Measurements from ENCODE around the gene FRYL.

FRYL gene

DNA sequence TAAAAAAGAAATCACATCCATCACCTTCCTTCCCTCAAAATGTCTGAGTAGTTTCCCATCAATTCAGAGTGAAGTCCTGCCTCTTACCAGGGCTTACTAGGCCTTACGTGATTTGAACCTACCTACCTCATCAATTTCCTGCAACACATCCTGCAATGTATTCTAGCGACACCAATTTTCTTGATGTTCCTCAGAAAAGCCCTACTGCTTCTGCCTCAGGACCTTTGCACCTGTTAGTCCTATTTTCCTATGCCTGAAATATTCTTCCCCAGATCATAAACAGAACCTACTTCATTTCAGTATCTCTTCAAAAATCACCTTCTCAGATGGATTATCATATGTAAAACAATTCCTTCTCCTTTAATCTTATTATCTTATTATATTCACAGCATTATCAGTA is 237.2 kb downstream of the FRYL start:
- DNase-seq = no peak

- DNase-seq = no peak
Observed at GRCh38 chr4:48539597-48539996, 240.5 kb downstream of the FRYL start.

DNA sequence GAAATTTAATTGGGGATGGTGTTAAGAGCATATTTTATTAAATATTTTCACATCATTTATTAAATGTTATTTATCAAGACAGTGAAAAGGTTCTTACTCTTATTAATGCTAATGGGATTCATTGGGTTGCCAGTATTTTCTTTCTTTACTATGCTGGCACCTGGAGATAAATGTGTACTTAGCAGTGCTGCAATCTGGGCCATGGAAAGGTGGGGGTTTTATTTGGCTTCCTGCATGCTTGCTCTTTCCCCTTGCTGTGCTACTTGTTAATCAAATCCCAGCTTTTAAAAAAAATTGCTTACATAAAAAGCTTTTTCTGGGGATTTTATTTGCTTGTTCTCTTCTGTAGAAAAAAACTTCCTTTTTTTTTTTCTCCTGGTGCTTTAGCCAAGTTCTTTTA is 241.7 kb downstream of the FRYL start:
- no peak for DNase-seq

DNA sequence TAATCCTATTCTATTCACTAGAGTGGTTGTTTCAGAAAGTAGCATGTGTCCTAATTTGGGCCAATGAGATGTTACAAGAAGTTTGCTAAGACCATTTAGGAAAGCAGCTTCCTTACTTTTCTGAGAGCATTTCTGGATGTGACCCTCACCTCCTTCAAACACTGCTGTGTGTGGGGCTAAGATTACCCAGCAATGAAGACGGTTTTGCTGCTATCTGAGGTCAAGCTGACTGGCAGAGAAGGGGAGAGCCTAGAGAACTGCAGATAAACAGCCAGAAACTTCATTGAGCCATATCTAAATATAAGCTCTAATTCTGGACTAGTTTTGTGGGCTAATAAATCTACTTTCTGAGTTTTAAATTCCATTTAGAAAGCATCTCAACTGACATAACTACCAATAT is 253.7 kb downstream of the FRYL start:
- no peak for DNase-seq

- no peak for DNase-seq
Observed at GRCh38 chr4:48518143-48518542, 261.9 kb downstream of the FRYL start.

DNA sequence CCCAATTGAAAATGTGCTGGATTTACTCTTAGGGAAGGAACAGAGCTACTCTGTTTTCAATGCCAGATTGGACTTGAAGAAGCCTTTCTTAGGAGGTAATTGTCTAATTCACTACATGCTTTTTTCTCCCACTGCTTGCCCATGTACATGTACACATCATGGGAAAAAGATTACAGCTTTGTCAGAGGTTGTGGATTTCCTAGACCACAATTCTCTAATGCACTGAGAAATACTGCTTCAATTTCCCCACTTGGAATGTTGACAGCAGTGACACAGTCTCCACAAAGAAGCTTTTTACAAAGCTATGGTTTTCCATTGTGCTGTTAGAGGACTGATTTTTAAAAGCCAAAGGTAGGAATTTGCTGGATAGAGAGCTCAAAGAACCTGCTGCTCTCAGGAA is 270.5 kb downstream of the FRYL start:
- DNase-seq = no peak

DNA sequence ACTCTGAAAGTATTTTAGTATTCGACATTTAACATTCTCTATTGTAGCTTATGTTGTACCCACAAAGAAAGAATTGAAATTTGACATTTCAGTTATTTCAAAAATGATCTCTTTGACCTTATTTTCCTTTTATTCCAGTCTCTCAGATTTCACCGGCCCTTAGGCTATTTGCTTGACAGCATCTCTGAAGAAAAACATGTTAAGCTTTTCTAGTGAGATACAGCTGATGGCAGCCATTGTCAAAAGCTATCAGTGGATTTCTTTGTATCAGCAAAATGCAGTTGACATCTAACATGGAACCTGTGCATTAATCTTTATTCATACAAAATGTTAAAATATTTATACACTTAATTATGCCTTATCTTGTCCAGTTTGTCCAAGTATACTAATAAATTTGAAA is 273.4 kb downstream of the FRYL start:
- DNase-seq = no peak

DNA sequence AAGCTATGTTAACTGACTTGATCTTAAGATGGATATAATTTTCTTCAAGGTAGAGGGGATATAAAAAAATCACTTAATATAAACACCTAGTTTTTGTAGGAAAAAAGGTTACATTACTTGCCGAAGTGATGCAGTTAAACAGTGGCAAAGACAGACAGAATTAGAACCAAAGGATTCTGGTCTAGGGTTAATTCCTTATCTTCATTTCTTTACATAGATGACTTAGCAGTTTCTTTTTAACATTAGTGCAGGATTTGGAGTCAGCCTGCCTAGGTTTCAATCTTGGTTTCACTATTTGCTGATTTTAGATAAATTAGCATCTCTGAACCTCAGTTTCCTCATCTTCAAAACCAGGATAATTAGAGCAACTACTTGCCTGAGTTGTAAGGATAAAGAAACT is 275.7 kb downstream of the FRYL start:
- DNase-seq = no peak

- no peak for DNase-seq
Observed at GRCh38 chr4:48504026-48504330, 276.1 kb downstream of the FRYL start.

- DNase-seq = no peak
Observed at GRCh38 chr4:48503233-48504025, 276.6 kb downstream of the FRYL start.

DNA sequence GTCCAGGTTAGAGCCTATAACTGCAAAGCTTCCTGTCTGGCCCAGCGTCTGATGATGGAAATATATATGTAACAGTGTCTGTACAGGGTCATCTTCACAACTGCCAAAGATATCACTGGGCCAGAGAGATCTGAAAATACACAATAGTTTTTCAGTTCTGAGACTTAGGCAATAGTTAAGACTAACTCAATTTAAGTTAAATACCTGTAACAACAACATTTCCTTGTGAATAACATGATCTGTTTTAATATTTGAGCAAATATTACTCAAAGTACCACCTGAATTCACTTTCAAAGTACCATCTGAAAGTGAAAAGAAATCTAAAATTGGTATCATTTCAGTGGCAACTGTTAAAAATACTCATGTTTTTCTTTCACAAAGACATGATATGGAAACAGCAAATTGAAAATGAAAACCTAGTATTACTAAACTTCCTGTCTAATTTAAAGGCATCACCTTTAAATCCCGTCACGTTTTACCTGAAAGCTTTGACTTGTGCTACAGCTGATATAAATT is 280.5 kb downstream of the FRYL start:
- DNase-seq = no peak

GRCh38 chr4:48498895-48499294 is 281.2 kb downstream of the FRYL start:
- DNase-seq = no peak

- DNase-seq = no peak
Observed at GRCh38 chr4:48495941-48496340, 284.1 kb downstream of the FRYL start.

DNA sequence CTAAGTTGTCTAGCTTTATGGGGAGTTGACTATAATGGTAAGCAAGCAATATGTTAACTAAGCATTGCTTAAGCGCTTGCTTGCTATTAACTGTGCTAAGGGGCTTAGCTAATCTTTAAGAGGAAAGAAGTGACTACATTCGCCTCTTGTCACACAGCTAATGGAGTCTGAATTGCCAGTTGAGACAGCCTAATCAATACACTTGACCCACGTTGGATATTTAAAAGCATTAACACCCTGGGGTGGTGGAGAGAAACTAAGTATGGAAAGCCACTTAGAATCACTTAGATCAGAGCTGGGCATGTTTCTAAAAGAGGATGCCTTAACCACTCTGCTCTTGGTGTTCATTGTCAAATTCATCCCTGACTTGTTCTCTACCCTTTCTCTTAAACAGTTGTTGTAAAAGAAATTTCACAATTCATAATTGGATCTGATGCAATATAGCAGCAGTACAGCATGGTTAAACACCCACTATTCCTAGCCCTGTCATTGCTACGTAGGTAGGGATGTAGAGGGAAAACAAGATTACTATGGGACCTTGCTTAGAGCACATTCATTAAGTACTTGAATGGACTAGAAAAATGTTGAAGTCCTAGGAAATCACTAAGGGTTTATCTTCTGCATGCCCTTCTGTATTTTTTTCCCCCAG is 286.5 kb downstream of the FRYL start:
- DNase-seq = no peak

- DNase-seq = no peak
Observed at GRCh38 chr4:48491514-48492176, 288.4 kb downstream of the FRYL start.

GRCh38 chr4:48490680-48491513 is 289.2 kb downstream of the FRYL start:
- DNase-seq = no peak

GRCh38 chr4:48490012-48490679 is 289.9 kb downstream of the FRYL start, which contains the start of gene ZAR1:
Gene ZAR1, plus strand, starts transcription at chr4:48490252. Its CDS starts 40 bp downstream, at chr4:48490292.
- no peak for DNase-seq

DNA sequence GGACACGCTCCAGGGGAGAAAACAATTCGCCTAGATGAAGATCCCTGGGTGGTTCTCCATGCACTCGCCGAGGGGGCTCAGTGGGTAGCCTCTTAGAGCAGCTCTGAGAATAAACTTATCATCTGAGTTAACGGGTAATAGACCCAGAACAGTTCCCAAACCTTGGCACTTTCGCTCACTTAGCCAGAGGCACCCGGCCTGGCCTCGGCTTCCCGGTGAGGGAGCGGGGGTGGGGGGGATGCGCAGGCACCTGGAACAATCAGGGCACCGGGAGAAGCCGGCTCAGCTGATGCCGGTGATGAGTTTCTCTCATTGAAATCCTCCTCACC is 290.4 kb downstream of the FRYL start:
- DNase-seq = no peak

DNA sequence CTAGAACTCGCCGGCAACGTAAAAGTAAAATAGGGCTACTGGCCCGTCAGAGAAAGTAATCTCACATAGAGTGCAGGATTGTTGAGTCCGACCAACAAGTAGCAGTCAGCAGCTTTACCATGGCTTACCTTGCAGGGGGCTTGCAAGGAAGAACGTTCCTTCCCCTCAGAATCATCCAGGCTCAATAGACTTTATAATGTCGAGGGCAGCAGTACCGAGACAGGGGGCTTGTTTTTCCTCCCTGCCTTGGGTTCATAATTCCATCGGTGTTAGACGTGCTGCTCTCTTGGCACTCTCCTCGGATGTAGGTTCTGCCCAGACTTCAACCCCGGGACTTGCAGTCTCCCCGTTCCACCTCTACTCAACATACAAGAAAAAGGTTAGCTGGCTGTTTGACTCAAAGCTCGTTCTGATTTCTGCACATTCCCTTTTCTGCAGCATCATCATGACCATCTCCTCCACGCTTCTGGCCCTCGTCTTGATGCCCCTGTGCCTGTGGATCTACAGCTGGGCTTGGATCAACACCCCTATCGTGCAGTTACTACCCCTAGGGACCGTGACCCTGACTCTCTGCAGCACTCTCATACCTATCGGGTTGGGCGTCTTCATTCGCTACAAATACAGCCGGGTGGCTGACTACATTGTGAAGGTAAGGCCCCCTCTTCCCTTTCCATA is 295.4 kb downstream of the FRYL start:
- DNase-seq = no peak

DNA sequence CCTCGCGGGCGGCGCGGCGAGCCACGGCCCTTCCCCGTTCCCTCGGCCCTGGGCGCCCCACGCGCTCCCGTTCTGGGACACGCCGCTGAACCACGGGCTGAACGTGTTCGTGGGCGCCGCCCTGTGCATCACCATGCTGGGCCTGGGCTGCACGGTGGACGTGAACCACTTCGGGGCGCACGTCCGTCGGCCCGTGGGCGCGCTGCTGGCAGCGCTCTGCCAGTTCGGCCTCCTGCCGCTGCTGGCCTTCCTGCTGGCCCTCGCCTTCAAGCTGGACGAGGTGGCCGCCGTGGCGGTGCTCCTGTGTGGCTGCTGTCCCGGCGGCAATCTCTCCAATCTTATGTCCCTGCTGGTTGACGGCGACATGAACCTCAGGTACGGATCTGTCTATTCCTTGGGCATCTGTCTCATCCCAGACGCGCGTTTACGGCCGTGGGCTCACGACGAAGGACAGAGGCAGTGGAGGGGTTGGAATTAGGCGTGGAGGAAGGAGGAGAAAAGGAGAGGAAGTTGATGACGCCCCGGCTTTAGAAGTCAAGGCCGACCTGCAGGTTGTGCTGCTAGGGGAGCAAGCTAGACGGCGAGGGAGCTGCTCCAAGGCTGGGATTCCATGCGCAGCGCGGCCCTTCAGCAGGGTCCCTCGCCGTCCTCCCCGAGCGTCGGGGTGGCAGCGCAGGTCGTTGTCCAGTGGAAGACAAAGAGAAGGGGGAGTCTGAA is 296.1 kb downstream of the FRYL start:
- no peak for DNase-seq

- DNase-seq = no peak
Observed at GRCh38 chr4:48483006-48483776, 296.9 kb downstream of the FRYL start, which contains the start of gene SLC10A4. Gene SLC10A4, plus strand, starts transcription at chr4:48483343. Its CDS starts 219 bp downstream, at chr4:48483562.
